Endothelial cell of umbilical vein (primary cell): ENCODE measurements around the gene GLT8D1. TPM values are rescaled to one million over a fixed set of nuclear protein-coding genes. Genes with fewer than 3 reads are reported as not detected.

Experiments used
- BruUV-seq: library from RNA; stranded (reverse); fragments of 400-500 nt; replicated peaks from 2 replicates; lab custom pipeline; 2021; lab: Mats Ljungman, UMichigan
- CTCF ChIA-PET: fragments of 300-600, 350-600 bp; sonication (Branson Sonifier 250); formaldehyde crosslinking; loops from one replicate; lab custom pipeline; 2021; ENCODE audit warnings: antibody characterized with exemption, inconsistent platforms; lab: Charles Lee
- POLR2A ChIA-PET: fragments of 300-600, 350-600 bp; sonication (Branson Sonifier 250); formaldehyde crosslinking; loops from one replicate; lab custom pipeline; 2021; ENCODE audit warnings: antibody characterized with exemption, inconsistent platforms; lab: Charles Lee
- DNase-seq: peaks from one replicate; pipeline ENCODE4 v3.0.0-alpha.2; 2011; ENCODE audit warnings: low read depth, low spot score
- FAIRE-seq: peaks from 2 replicates; lab custom pipeline; 2011; peaks lifted over from hg19 to GRCh38; lab: Jason Lieb, UNC
- H2AFZ ChIP-seq: 2 replicates; pipeline ENCODE4 v1.6.0; 2012; ENCODE audit warnings: low read depth, low read length, control low read depth, inconsistent platforms
- H3K27ac ChIP-seq: 2 replicates; pipeline ENCODE4 v1.5.1; 2011; ENCODE audit warnings: low read depth, mild to moderate bottlenecking, control low read depth, low read length, moderate library complexity; ENCODE audit not compliant: insufficient read depth
- H3K27me3 ChIP-seq, 2 experiments: 2 replicates each; pipeline versions ENCODE4 v1.6.0 to v1.6.1; 2011; ENCODE audit warnings: low read length in 2 of 2, mixed read lengths in 1 of 2; ENCODE audit not compliant: control insufficient read depth in 2 of 2, insufficient read depth in 2 of 2
- H3K36me3 ChIP-seq, 2 experiments: 2 replicates in 1 of 2; 3 replicates in 1 of 2; pipeline ENCODE4 v1.5.1; 2011; ENCODE audit warnings: low read length in 2 of 2, mild to moderate bottlenecking in 1 of 2, moderate library complexity in 1 of 2; ENCODE audit not compliant: control insufficient read depth in 2 of 2, insufficient read depth in 2 of 2; ENCODE audit errors: extremely low read depth in 1 of 2
- H3K4me1 ChIP-seq: 3 replicates; pipeline ENCODE4 v1.5.1; 2011; ENCODE audit warnings: mild to moderate bottlenecking, low read length; ENCODE audit not compliant: control insufficient read depth, insufficient read depth; ENCODE audit errors: extremely low read depth
- H3K4me2 ChIP-seq: 2 replicates; pipeline ENCODE4 v1.6.1; 2011; ENCODE audit warnings: low read length, control low read depth, mixed read lengths; ENCODE audit not compliant: insufficient read depth
- H3K4me3 ChIP-seq, 3 experiments: fragments of 200-600 bp in 1 of 3; sonication (generic), shearing (Covaris generic) in 1 of 3; replicated peaks in 1 of 3; 2 replicates each; pipeline ENCODE4 v1.5.1; 2011 to 2016; ENCODE audit warnings: control low read depth in 3 of 3, low read length in 3 of 3, mild to moderate bottlenecking in 2 of 3, inconsistent platforms in 1 of 3, low read depth in 1 of 3, moderate library complexity in 1 of 3; ENCODE audit not compliant: insufficient read depth in 1 of 3
- H3K79me2 ChIP-seq: 2 replicates; pipeline ENCODE4 v1.6.0; 2012; ENCODE audit warnings: low read length, inconsistent platforms; ENCODE audit not compliant: control insufficient read depth, insufficient read depth
- H3K9ac ChIP-seq: replicated peaks from 2 replicates; pipeline ENCODE3; 2011; ENCODE audit warnings: low read length, control low read depth; ENCODE audit not compliant: insufficient read depth; ENCODE audit errors: extremely low read depth
- H3K9me1 ChIP-seq: replicated peaks from 3 replicates; pipeline ENCODE4 v1.6.0; 2011; ENCODE audit warnings: mild to moderate bottlenecking, low read length; ENCODE audit not compliant: control insufficient read depth, insufficient read depth; ENCODE audit errors: extremely low read depth
- H3K9me3 ChIP-seq: replicated peaks from 2 replicates; pipeline ENCODE4 v1.5.1; 2012; ENCODE audit warnings: low read length, inconsistent platforms; ENCODE audit not compliant: control insufficient read depth, insufficient read depth
- H4K20me1 ChIP-seq: replicated peaks from 2 replicates; pipeline ENCODE3; 2011; ENCODE audit warnings: mild to moderate bottlenecking, low read length; ENCODE audit not compliant: control insufficient read depth, insufficient read depth; ENCODE audit errors: extremely low read depth
- EZH2 ChIP-seq: IDR thresholded peaks from 2 replicates; pipeline ENCODE4 v1.6.1; 2012; ENCODE audit warnings: borderline replicate concordance, low read depth, mild to moderate bottlenecking, moderate library complexity, low read length, inconsistent platforms; ENCODE audit not compliant: severe bottlenecking
- FOS ChIP-seq: IDR thresholded peaks from 2 replicates; pipeline ENCODE4 v1.6.1; 2011; ENCODE audit warnings: mild to moderate bottlenecking, low read length, moderate library complexity, borderline replicate concordance; ENCODE audit not compliant: insufficient read depth
- GATA2 ChIP-seq: IDR thresholded peaks from 2 replicates; pipeline ENCODE4 v1.7.0; 2011; ENCODE audit warnings: low read depth, mild to moderate bottlenecking, moderate library complexity, mixed read lengths, low read length; ENCODE audit not compliant: insufficient read length, insufficient read depth
- JUN ChIP-seq: IDR thresholded peaks from 2 replicates; pipeline ENCODE4 v1.6.1; 2011; ENCODE audit warnings: borderline replicate concordance, low read depth; ENCODE audit not compliant: insufficient read length, insufficient read depth
- MYC ChIP-seq: IDR thresholded peaks from one replicate; pipeline ENCODE4 v1.6.1; 2011; ENCODE audit warnings: mild to moderate bottlenecking, low read depth, low read length
- POLR2A ChIP-seq: IDR thresholded peaks from 2 replicates; pipeline ENCODE4 v1.6.1; 2012; ENCODE audit warnings: low read depth, mild to moderate bottlenecking, control low read depth, low read length
- POLR2AphosphoS5 ChIP-seq: IDR thresholded peaks from 2 replicates; pipeline ENCODE4 v1.6.1; 2012; ENCODE audit warnings: low read depth, mild to moderate bottlenecking, control low read depth, low read length, moderate library complexity; ENCODE audit not compliant: insufficient read depth
- dilution Hi-C: fragments of 300-500 bp; cut with MboI; formaldehyde crosslinking; loops from one replicate; pipeline ENCODE4 v1.15.0; 2019; ENCODE audit warnings: low sequenced_read_pairs; ENCODE audit not compliant: extremely low pct_ligation_motif_present
- intact Hi-C: fragments of 100-400 bp; cut with micrococcal nuclease; formaldehyde crosslinking; loops from one replicate; pipeline ENCODE4 v1.10.0; 2022
- polyA plus RNA-seq, 4 experiments: library from polyadenylated mRNA; depleted of rRNA in 3 of 4; stranded (reverse) in 3 of 4; unstranded in 1 of 4; fragments of >200 nt; gene quantifications; 2 replicates each; pipeline versions ENCODE4 v1.2.1 to v1.2.3, GENCODE V29; 2011 to 2012; ENCODE audit warnings: missing spikeins in 1 of 4
- total RNA-seq: library from RNA; stranded (reverse); gene quantifications from 2 replicates; pipeline ENCODE4 v1.2.3, GENCODE V29; 2021
- TF ChIP-seq, protein P1 (sequence below), 2 donors: IDR thresholded peaks; 1 replicate in 1 of 2; 2 replicates in 1 of 2; pipeline ENCODE4 v1.5.1; 2011; ENCODE audit warnings: low read length in 2 of 2, mild to moderate bottlenecking in 2 of 2, moderate library complexity in 2 of 2, control low read depth in 1 of 2, inconsistent platforms in 1 of 2, low read depth in 1 of 2; ENCODE audit not compliant: insufficient read depth in 1 of 2; ENCODE audit errors: extremely low read depth in 1 of 2
- TF ChIP-seq, protein P2 (sequence below): IDR thresholded peaks from 2 replicates; pipeline ENCODE4 v1.6.1; 2011; ENCODE audit not compliant: insufficient read depth, insufficient read length

The GLT8D1 gene
- total and polyA plus RNA-seq, 2 donors (not counting 3 experiments of a cell fraction or from before 2014, with no cell fraction given) = 63.7 to 73.5 TPM

DNA sequence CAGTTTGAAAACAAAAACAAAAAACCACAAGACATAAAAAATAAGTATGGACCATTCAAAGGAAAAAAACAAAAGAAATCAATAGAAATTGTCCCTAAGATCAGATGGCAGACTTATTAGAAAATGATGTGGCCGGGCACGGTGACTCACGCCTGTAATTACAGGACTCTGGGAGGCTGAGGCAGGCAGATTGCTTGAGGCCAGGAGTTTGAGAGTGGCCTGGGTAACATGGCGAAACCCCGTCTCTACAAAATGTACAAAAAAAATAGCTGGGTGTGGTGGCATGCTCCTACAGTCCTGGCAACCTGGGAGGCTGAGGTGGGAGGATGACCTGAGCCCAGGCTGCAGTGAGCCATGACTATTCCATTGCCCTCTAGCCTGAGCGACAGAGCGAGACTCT, 16.9 kb upstream of the GLT8D1 start:
- no peak for DNase-seq
- ChIA-PET CTCF (no interaction called here), POLR2A (no interaction called here)
- no peak overlapping the region for H2AFZ ChIP-seq
- TF ChIP-seq, protein P1, sequence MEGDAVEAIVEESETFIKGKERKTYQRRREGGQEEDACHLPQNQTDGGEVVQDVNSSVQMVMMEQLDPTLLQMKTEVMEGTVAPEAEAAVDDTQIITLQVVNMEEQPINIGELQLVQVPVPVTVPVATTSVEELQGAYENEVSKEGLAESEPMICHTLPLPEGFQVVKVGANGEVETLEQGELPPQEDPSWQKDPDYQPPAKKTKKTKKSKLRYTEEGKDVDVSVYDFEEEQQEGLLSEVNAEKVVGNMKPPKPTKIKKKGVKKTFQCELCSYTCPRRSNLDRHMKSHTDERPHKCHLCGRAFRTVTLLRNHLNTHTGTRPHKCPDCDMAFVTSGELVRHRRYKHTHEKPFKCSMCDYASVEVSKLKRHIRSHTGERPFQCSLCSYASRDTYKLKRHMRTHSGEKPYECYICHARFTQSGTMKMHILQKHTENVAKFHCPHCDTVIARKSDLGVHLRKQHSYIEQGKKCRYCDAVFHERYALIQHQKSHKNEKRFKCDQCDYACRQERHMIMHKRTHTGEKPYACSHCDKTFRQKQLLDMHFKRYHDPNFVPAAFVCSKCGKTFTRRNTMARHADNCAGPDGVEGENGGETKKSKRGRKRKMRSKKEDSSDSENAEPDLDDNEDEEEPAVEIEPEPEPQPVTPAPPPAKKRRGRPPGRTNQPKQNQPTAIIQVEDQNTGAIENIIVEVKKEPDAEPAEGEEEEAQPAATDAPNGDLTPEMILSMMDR (IDR thresholded peaks at IDR 0.05; ENCODE audit: extremely low read depth in 1 of 2, insufficient read depth in 1 of 2, low read depth in 1 of 2, low read length in 2 of 2) = no peak
- H3K27me3 ChIP-seq = no peaks in the 10 kb centered on the region
- H3K9me3 ChIP-seq = no peaks in the 10 kb centered on the region
- intact Hi-C loops = no loop called here
- no peak for FAIRE-seq
- no peak overlapping the region for H3K4me2 ChIP-seq
- dilution Hi-C loops = no loop called here
- no peak overlapping the region for H3K9ac ChIP-seq
- no peaks in the 10 kb centered on the region for H4K20me1 ChIP-seq
- H3K9me1 ChIP-seq = no peaks in the 10 kb centered on the region
- peaks cover 0 to 3% of the 10 kb centered on the region in 2 experiments for H3K36me3 ChIP-seq
- no peak overlapping the region for H3K27ac ChIP-seq
- BruUV-seq = no TSS peak
- no peaks in the 10 kb centered on the region for H3K79me2 ChIP-seq
- H3K4me3 ChIP-seq = no peak overlapping the region
- no peaks in the 10 kb centered on the region for H3K4me1 ChIP-seq

DNA sequence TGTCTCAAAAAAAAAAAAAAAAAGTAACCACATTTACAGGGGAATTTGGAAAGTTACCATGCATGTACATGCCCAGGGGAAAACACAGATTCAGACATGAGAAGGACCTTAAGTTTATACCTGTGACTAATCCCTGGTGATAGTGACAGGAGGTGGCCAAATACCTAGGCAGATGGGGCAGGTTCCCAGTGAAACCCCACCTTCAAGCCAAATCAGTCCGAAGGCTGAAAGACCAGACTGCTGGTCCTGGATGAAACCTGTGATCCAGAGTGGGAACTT, 16.1 kb upstream of the GLT8D1 start:
- ChIA-PET POLR2A (no interaction called here), CTCF (no interaction called here)
- TF ChIP-seq, protein P2, sequence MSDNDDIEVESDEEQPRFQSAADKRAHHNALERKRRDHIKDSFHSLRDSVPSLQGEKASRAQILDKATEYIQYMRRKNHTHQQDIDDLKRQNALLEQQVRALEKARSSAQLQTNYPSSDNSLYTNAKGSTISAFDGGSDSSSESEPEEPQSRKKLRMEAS = no peak
- TF ChIP-seq FOS (no peak), POLR2A (no peak), MYC (no peak), POLR2AphosphoS5 (no peak), EZH2 (no peak), GATA2 (no peak), JUN (no peak)
- TF ChIP-seq, protein P1 (IDR thresholded peaks at IDR 0.05; ENCODE audit: extremely low read depth in 1 of 2, insufficient read depth in 1 of 2, low read depth in 1 of 2, low read length in 2 of 2) = no peak
- FAIRE-seq = no peak
- no peak overlapping the region for H2AFZ ChIP-seq
- no peak overlapping the region for H3K27ac ChIP-seq
- H3K9me3 ChIP-seq = no peaks in the 10 kb centered on the region
- intact Hi-C loops (no loop called here), dilution Hi-C loops (no loop called here)
- DNase-seq = no peak
- no peak overlapping the region for H3K9ac ChIP-seq
- peaks cover 0 to 3% of the 10 kb centered on the region in 2 experiments for H3K36me3 ChIP-seq
- H4K20me1 ChIP-seq = no peaks in the 10 kb centered on the region
- no peaks in the 10 kb centered on the region for H3K79me2 ChIP-seq
- H3K4me2 ChIP-seq = no peak overlapping the region
- H3K27me3 ChIP-seq = no peaks in the 10 kb centered on the region
- no TSS peak for BruUV-seq
- no peak overlapping the region for H3K4me3 ChIP-seq
- no peaks in the 10 kb centered on the region for H3K9me1 ChIP-seq
- H3K4me1 ChIP-seq = no peaks in the 10 kb centered on the region
